IPS-20b (cell line): ENCODE measurements around the gene STRN.

Experiments used
- H3K27ac ChIP-seq: one replicate; pipeline ENCODE4 v1.5.1; 2013; ENCODE audit warnings: low read length
- H3K27me3 ChIP-seq: 2 replicates; pipeline ENCODE4 v1.6.1; 2013; ENCODE audit warnings: mild to moderate bottlenecking, low read length, inconsistent platforms; ENCODE audit not compliant: insufficient read depth
- H3K36me3 ChIP-seq: 2 replicates; pipeline ENCODE4 v1.6.1; 2013; ENCODE audit warnings: low read depth, mild to moderate bottlenecking, inconsistent platforms, low read length, moderate library complexity; ENCODE audit not compliant: insufficient read depth
- H3K4me1 ChIP-seq: 2 replicates; pipeline ENCODE4 v1.6.1; 2013; ENCODE audit warnings: mild to moderate bottlenecking, control low read depth, inconsistent platforms, low read length, moderate library complexity; ENCODE audit not compliant: insufficient read depth
- H3K4me3 ChIP-seq: 2 replicates; pipeline ENCODE4 v1.5.1; 2013; ENCODE audit warnings: mild to moderate bottlenecking, low read length, inconsistent platforms
- H3K9ac ChIP-seq: 2 replicates; pipeline ENCODE4 v1.6.1; 2013; ENCODE audit warnings: low read depth, mild to moderate bottlenecking, inconsistent platforms, low read length, moderate library complexity
- H3K9me3 ChIP-seq: 2 replicates; pipeline ENCODE4 v1.6.1; 2013; ENCODE audit warnings: mild to moderate bottlenecking, low read depth, low read length, inconsistent platforms; ENCODE audit not compliant: insufficient read depth

Gene STRN

GRCh38 chr2:36824273-36824672 is 142.1 kb downstream of the STRN start:
- Histone ChIP-seq H3K4me3 (peak overlapping the region; percentile 23; the same call in 1 of the 2 replicates), H3K36me3 (no peaks in the 10 kb centered on the region), H3K27ac (no peak overlapping the region), H3K4me1 (peaks cover 5% of the 10 kb centered on the region; the same call in 1 of the 2 replicates), H3K27me3 (no peaks in the 10 kb centered on the region), H3K9me3 (no peaks in the 10 kb centered on the region), H3K9ac (no peak overlapping the region)

GRCh38 chr2:36823862-36824261 is 142.5 kb downstream of the STRN start:
- Histone ChIP-seq H3K9ac (no peak overlapping the region), H3K27me3 (no peaks in the 10 kb centered on the region), H3K9me3 (no peaks in the 10 kb centered on the region), H3K36me3 (no peaks in the 10 kb centered on the region), H3K4me1 (peaks cover 5% of the 10 kb centered on the region; the same call in 1 of the 2 replicates), H3K27ac (no peak overlapping the region), H3K4me3 (no peak overlapping the region; the same call in 1 of the 2 replicates)

GRCh38 chr2:36820942-36821605 is 145.3 kb downstream of the STRN start:
- peaks cover 5% of the 10 kb centered on the region; the same call in 1 of the 2 replicates for H3K4me1 ChIP-seq
- no peaks in the 10 kb centered on the region for H3K27me3 ChIP-seq
- H3K27ac ChIP-seq, result no peak overlapping the region
- H3K9me3 ChIP-seq, result no peaks in the 10 kb centered on the region
- H3K9ac ChIP-seq, result no peak overlapping the region
- H3K4me3 ChIP-seq, result no peak overlapping the region
- H3K36me3 ChIP-seq, result no peaks in the 10 kb centered on the region

- no peaks in the 10 kb centered on the region for H3K9me3 ChIP-seq
- no peak overlapping the region for H3K27ac ChIP-seq
- H3K27me3 ChIP-seq, result no peaks in the 10 kb centered on the region
Measured at GRCh38 chr2:36819095-36819711, 147.1 kb downstream of the STRN start.

GRCh38 chr2:36818542-36818941 is 147.8 kb downstream of the STRN start:
- no peaks in the 10 kb centered on the region for H3K27me3 ChIP-seq

More at GRCh38 chr2:36819095-36819711, 147.1 kb downstream of the STRN start:
- Histone ChIP-seq H3K9ac (no peak overlapping the region), H3K4me1 (peaks cover 3% of the 10 kb centered on the region; the same call in 1 of the 2 replicates), H3K4me3 (no peak overlapping the region), H3K36me3 (no peaks in the 10 kb centered on the region)

GRCh38 chr2:36812196-36812595 is 154.1 kb downstream of the STRN start:
- no peak overlapping the region for H3K4me3 ChIP-seq
- H3K4me1 ChIP-seq, result no peaks in the 10 kb centered on the region
- H3K9me3 ChIP-seq, result no peaks in the 10 kb centered on the region
- no peak overlapping the region for H3K9ac ChIP-seq
- no peaks in the 10 kb centered on the region for H3K36me3 ChIP-seq
- no peak overlapping the region for H3K27ac ChIP-seq
- H3K27me3 ChIP-seq, result no peaks in the 10 kb centered on the region

More at GRCh38 chr2:36818542-36818941, 147.8 kb downstream of the STRN start:
- H3K36me3 ChIP-seq, result no peaks in the 10 kb centered on the region
- H3K9ac ChIP-seq, result no peak overlapping the region
- H3K27ac ChIP-seq, result no peak overlapping the region
- no peak overlapping the region for H3K4me3 ChIP-seq
- H3K9me3 ChIP-seq, result no peaks in the 10 kb centered on the region
- H3K4me1 ChIP-seq, result no peaks in the 10 kb centered on the region

- Histone ChIP-seq H3K27me3 (no peaks in the 10 kb centered on the region), H3K9ac (no peak overlapping the region), H3K4me1 (no peaks in the 10 kb centered on the region), H3K4me3 (no peak overlapping the region), H3K36me3 (no peaks in the 10 kb centered on the region), H3K9me3 (no peaks in the 10 kb centered on the region), H3K27ac (no peak overlapping the region)
Measured at GRCh38 chr2:36811071-36811470, 155.3 kb downstream of the STRN start.

GRCh38 chr2:36809069-36809445 is 157.3 kb downstream of the STRN start:
- H3K4me1 ChIP-seq, result no peaks in the 10 kb centered on the region
- H3K9ac ChIP-seq, result no peak overlapping the region
- H3K36me3 ChIP-seq, result no peaks in the 10 kb centered on the region
- H3K9me3 ChIP-seq, result no peaks in the 10 kb centered on the region
- no peak overlapping the region for H3K27ac ChIP-seq
- H3K27me3 ChIP-seq, result no peaks in the 10 kb centered on the region
- no peak overlapping the region for H3K4me3 ChIP-seq

- no peak overlapping the region for H3K27ac ChIP-seq
- no peaks in the 10 kb centered on the region for H3K9me3 ChIP-seq
- H3K4me3 ChIP-seq, result no peak overlapping the region
- H3K4me1 ChIP-seq, result no peaks in the 10 kb centered on the region
- H3K9ac ChIP-seq, result no peak overlapping the region
- H3K36me3 ChIP-seq, result no peaks in the 10 kb centered on the region
- H3K27me3 ChIP-seq, result no peaks in the 10 kb centered on the region
Measured at GRCh38 chr2:36808386-36809068, 157.8 kb downstream of the STRN start.

GRCh38 chr2:36807223-36807886 is 159.0 kb downstream of the STRN start:
- Histone ChIP-seq H3K27ac (no peak overlapping the region), H3K4me1 (no peaks in the 10 kb centered on the region), H3K27me3 (no peaks in the 10 kb centered on the region), H3K4me3 (no peak overlapping the region), H3K9ac (no peak overlapping the region), H3K9me3 (no peaks in the 10 kb centered on the region), H3K36me3 (no peaks in the 10 kb centered on the region)

- H3K4me1 ChIP-seq, result no peaks in the 10 kb centered on the region
- H3K9me3 ChIP-seq, result no peaks in the 10 kb centered on the region
- H3K9ac ChIP-seq, result no peak overlapping the region
- H3K27me3 ChIP-seq, result no peaks in the 10 kb centered on the region
- H3K4me3 ChIP-seq, result no peak overlapping the region
- H3K36me3 ChIP-seq, result no peaks in the 10 kb centered on the region
- no peak overlapping the region for H3K27ac ChIP-seq
Measured at GRCh38 chr2:36805635-36806224, 160.6 kb downstream of the STRN start.
